GM10847 (cell line): ENCODE data around the gene ETNPPL.

Experiments used
- POLR2A ChIP-seq: IDR thresholded peaks from 2 replicates; pipeline ENCODE4 v1.6.1; 2011; ENCODE audit not compliant: insufficient read length; ENCODE audit errors: extremely low read depth

The ETNPPL gene

GRCh38 chr4:108775921-108776320, 13.1 kb upstream of the ETNPPL start:
- no peak for TF ChIP-seq POLR2A

- no peak for TF ChIP-seq POLR2A
These were observed 12.1 kb upstream of the ETNPPL start for GRCh38 chr4:108774809-108775530.

GRCh38 chr4:108772402-108772801, 9.5 kb upstream of the ETNPPL start:
- no peak for TF ChIP-seq POLR2A

- no peak for TF ChIP-seq POLR2A
These were observed 3.2 kb upstream of the ETNPPL start for GRCh38 chr4:108766058-108766457.

GRCh38 chr4:108763986-108764385, 1.1 kb upstream of the ETNPPL start:
- no peak for TF ChIP-seq POLR2A

- no peak for TF ChIP-seq POLR2A
These were observed 357 bp upstream of the ETNPPL start for GRCh38 chr4:108763226-108763593.

DNA sequence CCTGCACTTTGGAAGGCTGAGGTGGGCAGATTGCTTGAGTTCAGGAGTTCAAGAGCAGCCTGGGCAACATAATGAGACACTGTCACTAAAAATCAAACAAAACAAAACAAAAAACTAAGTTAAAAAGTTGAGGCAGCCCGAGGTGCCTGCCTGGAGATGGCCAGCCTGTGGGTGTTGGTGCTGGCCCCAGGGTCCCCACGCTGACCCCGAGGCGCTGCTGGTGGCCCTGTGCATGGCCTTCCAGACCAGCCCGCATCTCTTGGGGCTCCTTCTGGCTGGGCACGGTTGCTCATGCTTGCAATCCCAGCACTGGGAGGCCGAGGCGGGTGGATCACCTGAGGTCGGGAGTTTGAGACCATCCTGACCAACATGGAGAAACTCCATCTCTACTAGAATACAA, 4.4 kb downstream of the ETNPPL start:
- no peak for TF ChIP-seq POLR2A

DNA sequence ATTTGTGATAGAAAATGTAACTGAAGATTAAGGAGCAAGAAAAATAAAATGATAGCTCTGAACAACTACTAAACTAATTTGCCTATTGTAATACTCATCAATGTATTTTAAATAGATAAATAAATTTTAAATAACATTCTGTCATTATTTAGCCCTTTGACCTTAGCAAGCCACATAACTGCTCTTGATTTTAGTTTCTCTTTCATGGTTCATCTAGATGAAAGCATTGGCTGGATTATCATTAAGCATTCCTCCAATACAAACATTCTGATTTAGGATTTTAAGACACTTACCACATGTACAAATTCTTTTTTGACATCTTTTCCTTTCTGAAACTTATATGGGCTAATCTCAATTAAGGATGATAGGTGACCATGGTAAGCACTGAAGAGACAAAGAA, 8.5 kb downstream of the ETNPPL start:
- TF ChIP-seq POLR2A: no peak

DNA sequence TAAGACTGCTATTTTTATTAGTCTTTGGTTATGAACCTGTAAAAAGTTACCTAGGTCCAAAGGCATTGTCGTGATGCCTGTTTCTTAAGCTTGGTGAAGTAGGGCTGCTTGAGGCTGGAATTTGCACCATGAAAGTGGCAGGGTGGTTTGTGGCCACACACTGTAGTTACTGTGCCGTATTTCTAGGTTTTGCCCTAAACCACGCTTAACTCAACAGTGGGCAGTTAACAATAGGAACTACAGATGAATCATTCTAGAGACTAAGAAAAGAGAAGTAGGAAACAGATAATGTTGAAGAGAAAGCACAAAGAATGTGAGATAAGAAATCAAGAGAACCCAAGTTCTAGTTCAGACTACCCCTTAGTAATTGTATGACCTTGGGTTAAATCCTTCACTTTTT, 11.5 kb downstream of the ETNPPL start:
- TF ChIP-seq POLR2A: no peak

DNA sequence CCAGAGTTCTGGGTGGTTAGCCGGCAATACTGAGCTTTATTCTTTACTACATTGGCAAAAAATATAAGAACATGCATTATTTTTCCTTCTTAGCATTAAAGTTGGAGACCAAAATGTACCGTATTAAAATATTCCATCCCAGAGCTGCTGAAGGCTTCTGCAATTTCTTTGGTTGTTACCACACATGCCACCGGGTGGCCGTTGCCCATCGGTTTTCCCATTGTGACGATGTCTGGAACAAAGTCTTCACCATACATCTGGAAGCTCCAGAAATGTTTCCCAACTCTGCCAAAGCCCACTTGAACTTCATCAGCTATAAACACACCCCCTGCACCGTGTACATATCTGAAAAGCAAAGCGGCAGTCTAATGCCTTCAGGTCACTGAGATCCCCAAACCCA, 13.7 kb downstream of the ETNPPL start:
- TF ChIP-seq POLR2A: no peak

DNA sequence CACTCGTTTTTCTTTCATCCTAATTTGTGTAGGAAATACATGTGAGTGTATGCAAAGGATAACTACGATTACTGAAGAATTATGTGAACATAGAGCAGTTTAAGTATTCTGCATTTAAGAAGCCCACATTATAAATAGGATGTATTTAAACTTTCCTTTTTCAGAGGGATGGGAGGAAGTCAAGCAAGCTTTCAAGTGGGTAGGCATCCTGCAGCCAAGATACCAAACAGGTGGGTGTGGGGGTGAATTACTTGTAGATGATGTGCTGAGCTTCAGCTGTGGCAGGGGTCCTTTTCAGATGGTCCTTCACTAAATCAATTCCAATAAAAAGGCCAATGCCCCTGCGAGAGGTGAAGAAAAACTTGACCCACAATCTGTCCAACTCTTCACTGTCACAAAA, 16.3 kb downstream of the ETNPPL start:
- TF ChIP-seq POLR2A: no peak

- no peak for TF ChIP-seq POLR2A
These were observed 18.5 kb downstream of the ETNPPL start for GRCh38 chr4:108744307-108744706.

DNA sequence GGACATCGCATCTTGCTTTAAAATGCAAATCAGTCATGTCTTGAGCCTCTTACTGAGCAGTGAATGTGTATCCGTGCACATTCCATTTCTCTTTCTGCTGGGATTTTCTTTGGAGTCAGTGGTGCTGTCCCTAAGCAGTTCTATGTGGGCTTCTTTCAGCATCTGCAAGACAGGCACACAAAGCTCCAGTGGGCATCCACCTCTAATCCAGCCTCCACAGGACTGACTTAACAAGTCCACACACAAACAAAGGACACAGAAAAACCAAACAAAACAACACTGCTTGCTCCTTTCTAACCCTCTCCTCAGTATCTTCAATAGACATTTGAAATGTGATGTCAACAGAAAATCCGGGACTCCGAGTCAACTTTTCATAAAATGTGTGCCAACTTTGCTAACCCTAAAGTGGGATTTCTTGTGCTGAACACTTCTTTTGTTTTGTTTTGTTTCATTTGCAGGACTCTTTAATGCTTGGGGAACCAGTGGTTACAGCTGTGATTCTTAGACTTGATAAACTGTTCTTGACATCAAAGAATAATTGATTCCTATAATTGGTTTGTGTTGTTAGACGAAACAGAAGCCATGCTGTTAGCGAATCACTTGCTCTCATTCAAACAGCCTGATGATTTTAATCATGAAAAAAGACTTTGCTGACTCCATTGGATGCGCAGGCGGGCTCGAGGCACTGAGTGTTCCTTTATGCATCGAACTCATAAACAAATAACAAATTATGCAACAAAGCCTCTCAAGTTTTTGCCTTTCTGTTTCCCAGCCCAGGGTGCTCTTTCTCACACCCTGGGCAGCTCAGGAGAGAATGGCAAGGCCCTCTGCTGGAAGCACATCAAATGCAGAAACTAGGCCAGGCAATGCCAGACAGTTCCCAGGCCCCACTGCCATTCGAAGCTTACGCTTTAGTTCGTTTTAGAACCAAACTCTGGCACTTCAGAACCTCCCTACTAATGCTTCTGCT, 20.1 kb downstream of the ETNPPL start:
- no peak for TF ChIP-seq POLR2A

DNA sequence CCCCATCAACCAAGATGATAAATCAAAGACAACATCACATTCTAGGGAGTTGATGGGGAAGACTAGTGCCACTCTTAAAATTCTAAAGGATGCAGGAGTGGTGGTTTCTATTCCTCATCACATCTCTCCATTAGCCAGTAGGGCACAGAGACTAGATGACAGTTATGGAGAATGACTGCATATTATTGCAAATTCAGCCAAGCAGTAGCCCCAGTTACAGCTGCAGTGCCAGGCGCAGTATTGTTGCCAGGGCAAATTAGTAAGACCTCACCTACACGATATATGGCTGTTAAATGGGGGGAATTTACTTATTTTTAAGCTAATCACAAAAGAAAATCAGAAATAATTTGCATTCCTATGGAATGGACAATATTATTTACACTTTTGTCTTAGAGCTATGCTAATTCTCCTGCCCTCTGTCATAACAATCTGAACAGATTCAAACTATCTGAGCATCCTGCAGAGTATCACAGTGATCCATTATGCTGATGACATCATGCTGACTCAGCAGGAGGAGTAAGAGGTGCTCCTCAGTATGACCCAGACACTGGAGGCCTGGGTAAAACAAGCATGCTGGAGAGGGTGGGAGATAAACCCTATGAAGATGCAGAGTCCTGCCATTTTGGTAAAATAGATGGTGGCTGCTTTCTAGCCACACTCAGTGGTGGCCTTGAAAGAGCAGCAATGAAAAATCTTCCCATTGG, 24.7 kb downstream of the ETNPPL start:
- no peak for TF ChIP-seq POLR2A

- TF ChIP-seq POLR2A: no peak
These were observed 31.8 kb downstream of the ETNPPL start for GRCh38 chr4:108731006-108731405.

GRCh38 chr4:108730579-108730978, 32.3 kb downstream of the ETNPPL start:
- TF ChIP-seq POLR2A: no peak

DNA sequence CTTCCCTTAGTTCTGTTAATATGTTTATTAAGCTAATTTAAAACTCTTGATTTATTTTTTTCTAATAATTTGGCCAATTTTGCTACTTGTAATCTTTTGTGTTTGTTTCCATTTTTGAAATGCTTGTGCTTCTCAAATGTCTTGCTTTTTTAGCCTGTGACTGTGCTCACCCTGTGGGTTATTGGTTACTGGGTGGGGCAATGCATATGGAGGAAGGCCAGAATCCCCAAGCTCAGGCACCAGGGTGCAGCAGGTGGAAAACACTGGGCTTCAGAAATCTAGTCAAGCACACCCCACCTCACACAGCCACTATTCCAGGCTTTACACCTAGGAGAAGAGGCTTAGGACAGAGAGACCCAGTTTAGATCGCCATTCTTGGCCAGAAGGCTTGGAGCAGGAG, 33.1 kb downstream of the ETNPPL start:
- TF ChIP-seq POLR2A: no peak
